CD8-positive, alpha-beta memory T cell (primary cell): ENCODE data around the gene CACNA1G. TPM values are rescaled to one million over a fixed set of nuclear protein-coding genes. Genes with fewer than 3 reads are reported as not detected.

Source experiments
- CTCF ChIA-PET: fragments of 350-600 bp; sonication (Branson Sonifier 250); formaldehyde crosslinking; loops from one replicate; lab custom pipeline; 2021; ENCODE audit warnings: antibody characterized with exemption; lab: Charles Lee
- POLR2A ChIA-PET: fragments of 350-600 bp; sonication (Branson Sonifier 250); formaldehyde crosslinking; loops from one replicate; lab custom pipeline; 2021; ENCODE audit warnings: antibody characterized with exemption; lab: Charles Lee
- DNase-seq, 5 donors: peaks; one replicate each; pipeline versions ENCODE4 v3.0.0 to v3.0.0-alpha.2; 2020 to 2022; ENCODE audit warnings: mixed read lengths in 1 of 5
- H3K27ac ChIP-seq: one replicate; pipeline ENCODE4 v1.7.0; 2013; ENCODE audit warnings: low read depth, mild to moderate bottlenecking, low read length, moderate library complexity
- H3K27me3 ChIP-seq: 2 replicates; pipeline ENCODE4 v1.7.0; 2013; ENCODE audit warnings: low read length, mild to moderate bottlenecking; ENCODE audit not compliant: insufficient read depth, poor library complexity, severe bottlenecking
- H3K36me3 ChIP-seq: 2 replicates; pipeline ENCODE4 v1.7.0; 2013; ENCODE audit warnings: mild to moderate bottlenecking, low read length, moderate library complexity; ENCODE audit not compliant: insufficient read depth
- H3K4me1 ChIP-seq: 2 replicates; pipeline ENCODE4 v1.7.0; 2013; ENCODE audit warnings: mild to moderate bottlenecking, low read length, moderate library complexity; ENCODE audit not compliant: insufficient read depth
- H3K4me3 ChIP-seq: 2 replicates; pipeline ENCODE4 v1.7.0; 2013; ENCODE audit warnings: mild to moderate bottlenecking, low read length
- H3K9me3 ChIP-seq: 2 replicates; pipeline ENCODE4 v1.7.0; 2013; ENCODE audit warnings: mild to moderate bottlenecking, low read length
- H3K27ac Mint-ChIP-seq, 8 donors: one replicate each; pipeline ENCODE4 v1.8.0; 2020 to 2021; ENCODE audit warnings: mixed read lengths in 8 of 8, mild to moderate bottlenecking in 6 of 8, inconsistent platforms in 3 of 8, moderate library complexity in 3 of 8
- H3K27me3 Mint-ChIP-seq, 2 donors: one replicate each; pipeline ENCODE4 v1.8.0; 2020 to 2021; ENCODE audit warnings: mixed read lengths in 2 of 2, mild to moderate bottlenecking in 1 of 2, moderate library complexity in 1 of 2
- H3K36me3 Mint-ChIP-seq, 3 donors: one replicate each; pipeline ENCODE4 v1.8.0; 2020 to 2021; ENCODE audit warnings: mixed read lengths in 3 of 3, inconsistent platforms in 1 of 3, mild to moderate bottlenecking in 1 of 3
- H3K4me1 Mint-ChIP-seq, 3 donors: one replicate each; pipeline ENCODE4 v1.8.0; 2020 to 2021; ENCODE audit warnings: mixed read lengths in 3 of 3, inconsistent platforms in 1 of 3, mild to moderate bottlenecking in 1 of 3
- H3K4me3 Mint-ChIP-seq, 7 donors: one replicate each; pipeline ENCODE4 v1.8.0; 2020 to 2021; ENCODE audit warnings: mixed read lengths in 7 of 7, mild to moderate bottlenecking in 6 of 7, moderate library complexity in 4 of 7, inconsistent platforms in 2 of 7
- H3K9me3 Mint-ChIP-seq, 5 donors: one replicate each; pipeline ENCODE4 v1.8.0; 2020 to 2022; ENCODE audit warnings: mixed read lengths in 5 of 5, mild to moderate bottlenecking in 3 of 5, moderate library complexity in 2 of 5, inconsistent platforms in 1 of 5
- polyA plus RNA-seq: library from polyadenylated mRNA; unstranded; fragments of 300-500 nt; fragmentation: Illumina TruSeq; gene quantifications from one replicate; pipeline ENCODE4 v1.2.3, GENCODE V29; 2021
- total RNA-seq, 2 experiments: library from RNA; stranded (reverse); gene quantifications; one replicate each; pipeline ENCODE4 v1.2.3, GENCODE V29; 2021

CACNA1G gene
- total and polyA plus RNA-seq, 3 experiments from 2014 or later, result 0.07 TPM; not detected in 2

DNA sequence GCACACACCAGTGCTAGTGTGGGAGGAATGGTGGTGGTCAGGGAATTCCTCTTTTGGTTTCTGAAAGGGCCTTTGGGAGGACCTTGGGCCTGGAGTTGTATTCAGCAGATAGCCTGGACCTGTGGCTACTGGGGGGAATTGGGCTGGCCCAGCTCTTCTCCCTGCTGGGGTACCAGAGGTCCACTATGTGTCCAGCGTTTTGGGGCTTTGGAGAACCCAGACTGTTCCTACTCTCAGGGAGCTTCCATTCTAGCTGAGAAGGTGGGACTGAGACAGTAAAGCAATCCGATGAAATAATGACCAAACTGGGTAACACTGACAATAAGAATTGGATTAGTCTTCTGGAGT, 25.6 kb upstream of the CACNA1G start:
- H3K27me3 ChIP-seq, result peaks cover 37% of the 10 kb centered on the region

GRCh38 chr17:50535407-50535806, 25.1 kb upstream of the CACNA1G start:
- Histone ChIP-seq H3K36me3 (no peaks in the 10 kb centered on the region), H3K27me3 (peaks cover 32% of the 10 kb centered on the region), H3K4me1 (no peaks in the 10 kb centered on the region), H3K9me3 (no peaks in the 10 kb centered on the region), H3K4me3 (no peak overlapping the region), H3K27ac (no peak overlapping the region)
- H3K27me3 Mint-ChIP-seq, result peaks cover 43 to 49% of the 10 kb centered on the region in 2 donors
- no peak for DNase-seq
- CTCF ChIA-PET, result no interaction called here
- H3K4me3 Mint-ChIP-seq, result no peak overlapping the region
- H3K9me3 Mint-ChIP-seq, result no peaks in the 10 kb centered on the region
- H3K36me3 Mint-ChIP-seq, result no peaks in the 10 kb centered on the region
- no peak overlapping the region for H3K27ac Mint-ChIP-seq
- peaks cover 0 to 24% (median 4%) of the 10 kb centered on the region in 3 donors for H3K4me1 Mint-ChIP-seq
- POLR2A ChIA-PET, result interaction anchor here (1.6 kb wide), 1 partner anchor 25 kb away, joined by 3 read pairs; the partner anchor contains the start of gene CACNA1G

More for the DNA sequence above, 25.6 kb upstream of the CACNA1G start:
- no peaks in the 10 kb centered on the region for H3K9me3 Mint-ChIP-seq
- POLR2A ChIA-PET, result no interaction called here
- H3K27ac Mint-ChIP-seq, result peak overlapping the region in 1 of 8 donors; percentile 54
- H3K4me3 Mint-ChIP-seq, result peak overlapping the region in 1 of 7 donors; percentile 34
- no peaks in the 10 kb centered on the region for H3K4me1 ChIP-seq
- H3K4me3 ChIP-seq, result no peak overlapping the region
- peaks cover 47 to 53% of the 10 kb centered on the region in 2 donors for H3K27me3 Mint-ChIP-seq
- H3K4me1 Mint-ChIP-seq, result peaks cover 0 to 24% (median 4%) of the 10 kb centered on the region in 3 donors
- DNase-seq, result no peak
- no peak overlapping the region for H3K27ac ChIP-seq
- no peaks in the 10 kb centered on the region for H3K36me3 ChIP-seq
- H3K9me3 ChIP-seq, result no peaks in the 10 kb centered on the region
- H3K36me3 Mint-ChIP-seq, result no peaks in the 10 kb centered on the region
- CTCF ChIA-PET, result no interaction called here

GRCh38 chr17:50536683-50537646, 23.6 kb upstream of the CACNA1G start:
- H3K4me1 ChIP-seq, result peaks cover 5% of the 10 kb centered on the region
- no peak overlapping the region for H3K27ac ChIP-seq
- peaks cover 17% of the 10 kb centered on the region for H3K27me3 ChIP-seq
- DNase-seq, result no peak
- Mint-ChIP-seq H3K9me3 (no peaks in the 10 kb centered on the region), H3K36me3 (no peaks in the 10 kb centered on the region), H3K4me1 (peaks cover 4 to 27% (median 6%) of the 10 kb centered on the region in 3 donors), H3K27ac (peak overlapping the region in 1 of 8 donors; percentile 23), H3K4me3 (peak overlapping the region in 1 of 7 donors; percentile 59), H3K27me3 (peaks cover 29 to 33% of the 10 kb centered on the region in 2 donors)
- H3K9me3 ChIP-seq, result no peaks in the 10 kb centered on the region
- no peaks in the 10 kb centered on the region for H3K36me3 ChIP-seq
- ChIA-PET CTCF (no interaction called here), POLR2A (interaction anchor here (1.6 kb wide), 1 partner anchor 23 kb away, joined by 3 read pairs; the partner anchor contains the start of gene CACNA1G)
- H3K4me3 ChIP-seq, result no peak overlapping the region

DNA sequence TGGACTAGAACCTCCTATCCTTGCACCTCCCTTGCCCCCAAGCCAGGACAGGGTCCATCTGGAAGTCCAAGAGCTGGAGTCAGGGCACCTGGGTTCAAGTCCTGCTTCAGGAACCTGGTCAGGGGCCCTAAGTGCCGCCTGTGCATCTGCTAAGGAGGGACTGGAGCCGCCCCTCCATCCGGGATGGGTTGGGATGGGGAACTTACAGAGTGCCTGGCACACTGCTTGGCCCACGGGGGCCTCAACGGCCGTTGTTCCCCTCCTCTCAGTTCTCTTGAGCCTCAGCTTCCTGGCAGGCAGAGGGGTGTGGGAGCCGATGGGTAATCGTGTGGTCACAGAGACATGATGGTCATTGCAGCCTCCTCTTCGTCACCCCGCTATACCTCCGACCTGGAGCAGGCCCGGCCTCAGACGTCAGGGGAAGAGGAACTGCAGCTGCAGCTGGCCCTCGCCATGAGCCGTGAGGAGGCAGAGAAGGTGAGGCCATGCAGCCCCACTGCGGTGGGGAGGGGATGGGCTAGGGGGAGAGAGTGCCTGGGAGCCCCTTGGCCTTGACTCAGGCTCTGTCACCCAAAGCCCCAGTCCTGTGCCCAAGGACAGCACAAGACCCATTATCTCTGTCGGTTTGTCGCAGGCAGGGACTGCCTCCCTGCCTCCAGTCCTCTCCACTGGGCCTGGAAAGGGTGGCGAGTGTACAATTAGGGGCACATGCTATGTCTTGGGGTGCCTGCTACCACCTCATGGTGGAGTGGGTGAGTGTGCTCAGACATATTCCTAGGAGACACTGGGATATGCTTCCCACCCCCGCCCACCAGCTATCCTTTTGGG, 22.6 kb upstream of the CACNA1G start:
- Mint-ChIP-seq H3K36me3 (no peaks in the 10 kb centered on the region), H3K27ac (peak overlapping the region in 1 of 8 donors; percentile 23), H3K9me3 (no peaks in the 10 kb centered on the region), H3K27me3 (peaks cover 23 to 25% of the 10 kb centered on the region in 2 donors), H3K4me3 (no peak overlapping the region), H3K4me1 (peaks cover 12 to 26% (median 12%) of the 10 kb centered on the region in 3 donors)
- Histone ChIP-seq H3K27me3 (peaks cover 8% of the 10 kb centered on the region), H3K36me3 (no peaks in the 10 kb centered on the region), H3K4me1 (peaks cover 13% of the 10 kb centered on the region), H3K27ac (no peak overlapping the region), H3K4me3 (no peak overlapping the region), H3K9me3 (no peaks in the 10 kb centered on the region)
- DNase-seq, result no peak
- ChIA-PET CTCF (no interaction called here), POLR2A (no interaction called here)

GRCh38 chr17:50538549-50539410, 21.7 kb upstream of the CACNA1G start:
- H3K4me1 Mint-ChIP-seq, result peaks cover 8 to 18% (median 12%) of the 10 kb centered on the region in 3 donors
- H3K9me3 Mint-ChIP-seq, result no peaks in the 10 kb centered on the region
- H3K4me1 ChIP-seq, result peaks cover 13% of the 10 kb centered on the region
- no peaks in the 10 kb centered on the region for H3K36me3 Mint-ChIP-seq
- no peak overlapping the region for H3K4me3 ChIP-seq
- CTCF ChIA-PET, result no interaction called here
- H3K27me3 ChIP-seq, result peaks cover 7% of the 10 kb centered on the region
- peak overlapping the region in 1 of 8 donors; percentile 35 for H3K27ac Mint-ChIP-seq
- DNase-seq, result no peak
- no peak overlapping the region for H3K27ac ChIP-seq
- peaks cover 15 to 16% of the 10 kb centered on the region in 2 donors for H3K27me3 Mint-ChIP-seq
- no peaks in the 10 kb centered on the region for H3K36me3 ChIP-seq
- H3K9me3 ChIP-seq, result no peaks in the 10 kb centered on the region
- POLR2A ChIA-PET, result no interaction called here
- no peak overlapping the region for H3K4me3 Mint-ChIP-seq

DNA sequence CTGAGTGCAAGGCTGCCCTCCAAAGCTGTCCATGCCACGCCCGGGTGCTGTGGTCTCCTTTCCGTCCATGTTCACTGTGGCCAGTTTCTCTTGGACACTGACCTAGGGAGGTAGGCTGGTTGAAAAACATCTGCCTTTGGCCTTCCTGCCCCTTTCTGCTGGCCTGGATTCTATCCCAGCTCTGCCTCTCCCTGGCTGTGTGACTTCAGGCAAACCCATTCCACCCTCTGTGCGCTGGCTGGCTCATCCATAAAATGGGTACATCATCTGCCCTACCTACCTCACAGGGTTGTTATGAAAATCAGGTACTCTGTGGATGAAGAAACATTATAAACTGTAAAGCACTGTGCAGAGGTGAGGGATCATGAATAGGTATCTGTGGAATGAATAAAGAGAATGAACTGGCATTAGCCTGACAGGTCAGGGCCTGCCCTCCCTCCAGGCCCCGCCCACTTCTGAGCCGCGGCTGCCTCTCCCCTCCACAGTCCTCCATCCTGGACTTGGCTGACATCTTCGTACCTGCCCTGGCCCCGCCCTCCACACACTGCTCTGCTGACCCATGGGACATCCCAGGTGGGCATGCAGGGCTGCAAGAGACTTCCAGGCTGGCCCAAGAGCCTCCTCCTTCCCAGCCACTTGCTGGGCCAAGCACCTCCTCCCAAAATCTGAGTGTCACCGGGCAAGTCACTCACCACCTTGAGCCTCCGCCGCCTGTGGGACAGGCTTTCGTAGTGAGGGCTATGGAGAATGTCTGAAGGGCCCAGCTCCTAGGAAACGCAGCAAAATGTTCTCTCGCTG, 20.6 kb upstream of the CACNA1G start:
- H3K4me3 Mint-ChIP-seq, result peak overlapping the region in 3 of 7 donors; percentile 10 to 62 (median 54)

More for the DNA sequence above, 20.6 kb upstream of the CACNA1G start:
- Mint-ChIP-seq H3K36me3 (no peaks in the 10 kb centered on the region), H3K9me3 (no peaks in the 10 kb centered on the region), H3K27ac (no peak overlapping the region), H3K4me1 (peaks cover 11 to 15% (median 12%) of the 10 kb centered on the region in 3 donors), H3K27me3 (peaks cover 7 to 11% of the 10 kb centered on the region in 2 donors)
- H3K36me3 ChIP-seq, result no peaks in the 10 kb centered on the region
- peaks cover 13% of the 10 kb centered on the region for H3K4me1 ChIP-seq
- no peaks in the 10 kb centered on the region for H3K9me3 ChIP-seq
- no peak for DNase-seq
- POLR2A ChIA-PET, result no interaction called here
- H3K27me3 ChIP-seq, result peaks cover 7% of the 10 kb centered on the region
- no peak overlapping the region for H3K27ac ChIP-seq
- H3K4me3 ChIP-seq, result no peak overlapping the region
- CTCF ChIA-PET, result interaction anchor here (2.5 kb wide), 1 partner anchor 142 kb away, joined by 10 read pairs; the partner anchor contains the start of gene LRRC59
